Glutamatergic neuron (in vitro differentiated cells): ENCODE results near the gene LYL1. TPM values are rescaled to one million over a fixed set of nuclear protein-coding genes. Genes with fewer than 3 reads are reported as not detected.
A peak's percentile ranks its signal among the peaks of the same experiment; 100 is the strongest.

ENCODE experiments used
- DNase-seq: peaks from one replicate; pipeline ENCODE4 v3.0.0; 2022
- H3K27ac Mint-ChIP-seq: one replicate; pipeline ENCODE4 v1.8.0; 2020; ENCODE audit warnings: mild to moderate bottlenecking, mixed read lengths, inconsistent platforms; ENCODE audit not compliant: unreplicated experiment
- H3K27me3 Mint-ChIP-seq: one replicate; pipeline ENCODE4 v1.8.0; 2020; ENCODE audit warnings: mild to moderate bottlenecking, moderate library complexity, mixed read lengths, inconsistent platforms; ENCODE audit not compliant: unreplicated experiment
- H3K36me3 Mint-ChIP-seq: one replicate; pipeline ENCODE4 v1.8.0; 2020; ENCODE audit warnings: mild to moderate bottlenecking, mixed read lengths, inconsistent platforms; ENCODE audit not compliant: unreplicated experiment
- H3K4me1 Mint-ChIP-seq: one replicate; pipeline ENCODE4 v1.8.0; 2020; ENCODE audit warnings: mild to moderate bottlenecking, low read depth, mixed read lengths, inconsistent platforms; ENCODE audit not compliant: unreplicated experiment
- H3K4me3 Mint-ChIP-seq: one replicate; pipeline ENCODE4 v1.8.0; 2020; ENCODE audit warnings: mild to moderate bottlenecking, mixed read lengths, inconsistent platforms; ENCODE audit not compliant: unreplicated experiment
- H3K9me3 Mint-ChIP-seq: one replicate; pipeline ENCODE4 v1.8.0; 2020; ENCODE audit warnings: mild to moderate bottlenecking, moderate library complexity, mixed read lengths, inconsistent platforms; ENCODE audit not compliant: unreplicated experiment
- total RNA-seq: library from RNA; stranded (reverse); fragmentation: NEBNext Ultra II Directional; extraction: Animal tissue kit (Norgen Biotek cat#: 25700); gene quantifications from one replicate; pipeline ENCODE4 v1.2.1, GENCODE V29; 2021; ENCODE audit not compliant: unreplicated experiment
- TF ChIP-seq, protein P1 (sequence below): fragments of 200-600 bp; sonication (generic); IDR thresholded peaks from one replicate; pipeline ENCODE4 v1.5.0; 2021; ENCODE audit not compliant: partially characterized antibody, unreplicated experiment

Gene LYL1
- total RNA-seq, 1 donor from 2014 or later, result 1.3 TPM

DNA sequence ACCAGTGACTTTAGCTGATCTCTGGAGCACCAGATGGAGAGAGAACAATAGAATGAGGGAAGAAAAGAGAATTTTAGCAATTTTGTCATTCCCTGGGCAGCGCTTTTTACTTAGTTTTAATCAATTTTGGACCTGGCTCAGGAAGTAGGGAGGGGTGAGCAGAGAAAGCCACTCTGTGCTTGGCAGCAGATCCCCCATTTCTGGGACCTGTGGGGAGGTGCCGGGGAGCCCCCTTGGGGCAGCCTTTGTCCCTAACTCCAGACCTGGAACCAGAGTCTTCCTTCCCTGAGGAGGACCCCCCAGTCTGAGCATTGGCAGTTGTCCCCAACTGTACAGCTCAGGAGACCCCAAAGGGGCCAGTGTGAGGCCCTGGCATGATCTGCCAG lies 10.5 kb downstream of the LYL1 start:
- TF ChIP-seq, protein P1, sequence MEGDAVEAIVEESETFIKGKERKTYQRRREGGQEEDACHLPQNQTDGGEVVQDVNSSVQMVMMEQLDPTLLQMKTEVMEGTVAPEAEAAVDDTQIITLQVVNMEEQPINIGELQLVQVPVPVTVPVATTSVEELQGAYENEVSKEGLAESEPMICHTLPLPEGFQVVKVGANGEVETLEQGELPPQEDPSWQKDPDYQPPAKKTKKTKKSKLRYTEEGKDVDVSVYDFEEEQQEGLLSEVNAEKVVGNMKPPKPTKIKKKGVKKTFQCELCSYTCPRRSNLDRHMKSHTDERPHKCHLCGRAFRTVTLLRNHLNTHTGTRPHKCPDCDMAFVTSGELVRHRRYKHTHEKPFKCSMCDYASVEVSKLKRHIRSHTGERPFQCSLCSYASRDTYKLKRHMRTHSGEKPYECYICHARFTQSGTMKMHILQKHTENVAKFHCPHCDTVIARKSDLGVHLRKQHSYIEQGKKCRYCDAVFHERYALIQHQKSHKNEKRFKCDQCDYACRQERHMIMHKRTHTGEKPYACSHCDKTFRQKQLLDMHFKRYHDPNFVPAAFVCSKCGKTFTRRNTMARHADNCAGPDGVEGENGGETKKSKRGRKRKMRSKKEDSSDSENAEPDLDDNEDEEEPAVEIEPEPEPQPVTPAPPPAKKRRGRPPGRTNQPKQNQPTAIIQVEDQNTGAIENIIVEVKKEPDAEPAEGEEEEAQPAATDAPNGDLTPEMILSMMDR, result no peak
- H3K9me3 Mint-ChIP-seq, result peaks cover 4% of the 10 kb centered on the region
- peaks cover 10% of the 10 kb centered on the region for H3K4me1 Mint-ChIP-seq
- H3K36me3 Mint-ChIP-seq, result no peaks in the 10 kb centered on the region
- DNase-seq, result no peak
- no peak overlapping the region for H3K27ac Mint-ChIP-seq
- peaks cover 8% of the 10 kb centered on the region for H3K27me3 Mint-ChIP-seq
- no peak overlapping the region for H3K4me3 Mint-ChIP-seq

- Mint-ChIP-seq H3K27ac (no peak overlapping the region), H3K36me3 (no peaks in the 10 kb centered on the region), H3K4me1 (peaks cover 5% of the 10 kb centered on the region), H3K9me3 (peaks cover 4% of the 10 kb centered on the region), H3K4me3 (no peak overlapping the region), H3K27me3 (peaks cover 8% of the 10 kb centered on the region)
- DNase-seq, result peak; percentile 58
- TF ChIP-seq, protein P1, result no peak
Measured at GRCh38 chr19:13091400-13092157, 11.1 kb downstream of the LYL1 start.

GRCh38 chr19:13090511-13091231 lies 12.0 kb downstream of the LYL1 start:
- H3K9me3 Mint-ChIP-seq, result peaks cover 9% of the 10 kb centered on the region
- no peaks in the 10 kb centered on the region for H3K36me3 Mint-ChIP-seq
- TF ChIP-seq, protein P1, result no peak
- peaks cover 8% of the 10 kb centered on the region for H3K27me3 Mint-ChIP-seq
- no peak for DNase-seq
- H3K4me1 Mint-ChIP-seq, result peaks cover 7% of the 10 kb centered on the region
- H3K4me3 Mint-ChIP-seq, result no peak overlapping the region
- no peak overlapping the region for H3K27ac Mint-ChIP-seq

DNA sequence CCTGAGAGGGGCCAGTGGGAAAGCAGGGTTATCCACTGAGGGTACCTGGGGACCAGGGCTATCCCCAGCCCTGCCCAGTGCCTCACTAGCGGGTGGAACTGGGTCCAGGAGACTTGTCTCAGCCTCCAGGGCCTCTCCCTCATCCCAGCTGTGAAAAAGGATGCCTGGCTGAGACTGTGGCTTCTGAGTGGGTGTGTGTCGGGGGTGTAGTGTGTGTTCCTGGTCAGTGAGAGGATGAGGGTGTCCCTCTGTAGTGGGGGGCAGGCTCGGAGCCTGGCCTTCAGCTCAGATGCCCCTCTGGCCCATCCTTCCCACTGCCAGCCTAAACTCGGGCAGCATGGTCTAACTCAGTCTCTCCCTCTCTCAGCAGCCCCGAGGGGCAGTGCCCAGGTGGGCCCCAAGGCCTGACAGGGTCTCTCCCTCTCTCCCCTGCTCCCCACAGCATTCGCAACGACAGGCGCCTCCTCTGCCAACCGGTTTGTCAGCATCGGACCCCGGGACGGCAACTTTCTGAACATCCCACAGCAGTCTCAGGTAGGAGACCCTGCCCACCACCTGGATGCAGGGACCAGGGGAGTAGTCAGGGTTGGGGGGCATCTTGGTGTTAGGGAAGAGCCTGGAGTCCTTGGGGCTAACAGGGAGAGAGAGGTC lies 12.7 kb downstream of the LYL1 start:
- no peak for DNase-seq
- Mint-ChIP-seq H3K27ac (no peak overlapping the region), H3K4me3 (no peak overlapping the region), H3K4me1 (peaks cover 9% of the 10 kb centered on the region), H3K27me3 (peaks cover 8% of the 10 kb centered on the region), H3K9me3 (peaks cover 10% of the 10 kb centered on the region), H3K36me3 (no peaks in the 10 kb centered on the region)
- TF ChIP-seq, protein P1, result no peak
